GM21619 (cell line): ENCODE results near the gene SLC38A10.

Experiments used
- ATAC-seq: cut with Tn5 transposase; IDR thresholded peaks from one replicate; pipeline ENCODE4 v1.9.1; 2021; ENCODE audit not compliant: unreplicated experiment

Gene SLC38A10

GRCh38 chr17:81331527-81332043 lies 36.5 kb upstream of the SLC38A10 start:
- no peak for ATAC-seq

GRCh38 chr17:81330884-81331245 lies 35.8 kb upstream of the SLC38A10 start:
- ATAC-seq, result no peak

- no peak for ATAC-seq
Measured at GRCh38 chr17:81329927-81330883, 35.1 kb upstream of the SLC38A10 start.

GRCh38 chr17:81328978-81329926 lies 34.1 kb upstream of the SLC38A10 start:
- no peak for ATAC-seq

- ATAC-seq, result no peak
Measured at GRCh38 chr17:81328489-81328888, 33.4 kb upstream of the SLC38A10 start.

DNA sequence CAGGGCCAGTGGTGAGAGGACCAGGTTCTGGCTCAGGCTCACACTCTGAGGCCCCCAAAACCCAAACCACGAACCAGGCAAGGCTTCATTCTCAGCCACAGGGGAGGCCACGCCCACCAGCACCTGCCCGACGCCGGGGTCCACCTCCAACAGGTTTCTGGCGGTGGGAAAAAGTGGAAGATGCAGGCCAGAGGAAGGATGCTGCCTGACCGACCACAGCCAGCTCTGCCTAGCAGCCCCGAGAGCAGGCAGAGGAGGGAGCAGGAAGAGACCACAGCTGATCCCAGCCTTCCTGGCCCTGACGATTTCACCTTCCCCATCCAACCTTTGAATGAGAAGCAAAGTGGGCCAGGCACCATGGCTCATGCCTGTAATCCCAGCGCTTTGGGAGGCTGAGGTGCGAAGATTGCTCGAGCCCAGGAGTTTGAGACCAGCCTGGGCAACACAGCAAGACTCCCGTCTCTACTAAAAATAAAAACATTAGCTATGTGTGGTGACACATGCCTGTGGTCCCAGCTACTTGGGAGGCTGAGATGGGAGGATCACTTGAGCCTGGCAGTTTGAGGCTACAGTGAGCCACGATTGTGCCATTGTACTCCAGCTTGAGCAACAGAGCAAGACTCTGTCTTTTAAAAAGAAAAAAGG lies 30.7 kb upstream of the SLC38A10 start:
- ATAC-seq, result no peak

DNA sequence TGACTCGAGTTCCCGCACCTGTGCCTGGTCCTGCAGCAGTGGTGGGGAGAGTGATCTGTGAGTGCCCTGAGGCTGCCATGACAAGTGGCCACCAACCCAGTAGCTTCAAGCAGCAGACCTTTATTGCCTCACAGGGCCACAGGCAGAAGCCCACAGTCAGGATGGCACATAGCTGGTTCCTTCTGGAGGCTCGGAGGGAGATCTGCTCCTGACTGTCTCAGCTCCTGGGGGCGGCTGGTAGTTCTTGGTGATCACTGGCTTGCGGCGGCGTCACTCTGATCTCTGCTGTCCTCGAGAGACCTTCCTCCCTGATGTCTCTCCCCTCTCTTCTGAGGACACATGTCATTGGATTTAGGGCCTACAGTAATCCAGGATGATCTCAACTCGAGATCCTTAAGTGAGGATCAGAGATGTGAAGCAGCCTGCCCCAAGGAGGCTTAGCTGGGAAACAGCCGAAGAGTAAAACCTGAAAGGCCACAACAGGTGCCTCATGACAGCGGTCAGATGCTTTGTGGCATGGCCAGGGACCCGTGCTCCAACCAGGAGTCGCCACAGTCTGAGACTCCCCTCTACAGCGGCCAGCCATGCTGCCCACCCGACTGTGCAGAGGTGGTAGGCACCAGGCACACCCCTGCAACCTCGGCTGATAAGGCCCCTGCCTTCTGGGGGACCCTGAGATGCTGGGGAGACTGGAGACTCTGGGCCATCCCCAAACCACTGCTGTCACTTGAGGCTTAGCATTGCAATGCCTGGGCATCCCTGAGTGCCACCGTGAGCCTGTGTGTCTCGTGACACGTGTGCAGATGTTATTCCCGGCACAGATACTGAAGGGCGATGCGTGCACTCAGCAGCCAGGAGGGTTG lies 30.0 kb upstream of the SLC38A10 start:
- no peak for ATAC-seq

- ATAC-seq, result no peak
Measured at GRCh38 chr17:81324177-81324850, 29.2 kb upstream of the SLC38A10 start.

DNA sequence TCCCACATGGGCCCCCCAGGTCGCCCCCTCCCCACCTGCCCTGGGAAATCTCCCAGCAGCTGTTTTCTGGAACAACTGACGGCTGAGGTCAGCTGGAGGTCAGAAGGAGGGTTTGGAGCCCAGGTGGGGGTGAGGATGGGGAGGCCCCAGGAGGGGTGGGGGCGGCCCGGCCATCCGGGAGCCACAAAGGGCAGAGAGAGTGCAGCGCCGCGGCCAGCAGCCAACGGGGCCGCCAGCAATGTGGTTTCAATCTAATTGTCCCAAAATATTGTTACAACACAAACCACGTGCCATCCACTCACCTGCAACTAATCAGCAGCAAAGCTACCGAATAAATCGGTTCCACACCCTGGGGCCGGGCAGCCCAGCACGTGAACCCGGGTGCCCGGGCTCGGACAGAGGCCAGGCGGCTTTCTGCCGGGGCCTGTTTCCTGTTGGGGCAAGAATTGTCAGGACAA lies 28.3 kb upstream of the SLC38A10 start:
- no peak for ATAC-seq

GRCh38 chr17:81323083-81323369 lies 27.9 kb upstream of the SLC38A10 start:
- no peak for ATAC-seq

GRCh38 chr17:81322271-81323082 lies 27.4 kb upstream of the SLC38A10 start:
- no peak for ATAC-seq

- ATAC-seq, result no peak
Measured at GRCh38 chr17:81317961-81318605, 23.0 kb upstream of the SLC38A10 start.

DNA sequence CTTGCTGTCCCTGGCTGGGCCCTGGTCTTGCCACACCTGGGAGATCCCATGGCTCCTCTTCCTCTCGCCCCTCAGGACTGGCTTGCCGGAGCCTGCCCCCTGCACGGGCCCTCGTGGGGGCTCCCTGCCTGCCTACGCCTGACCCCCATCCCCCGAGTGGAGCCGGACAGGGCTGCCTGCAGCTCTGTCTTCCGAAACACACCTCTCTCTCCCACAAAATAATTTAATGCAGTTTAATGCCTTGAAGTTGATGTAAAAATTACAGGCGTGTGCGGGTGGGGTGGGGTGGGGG lies 22.4 kb upstream of the SLC38A10 start:
- no peak for ATAC-seq

- ATAC-seq, result no peak
Measured at GRCh38 chr17:81315885-81316391, 20.8 kb upstream of the SLC38A10 start.

- ATAC-seq, result no peak
Measured at GRCh38 chr17:81315129-81315884, 20.2 kb upstream of the SLC38A10 start.

DNA sequence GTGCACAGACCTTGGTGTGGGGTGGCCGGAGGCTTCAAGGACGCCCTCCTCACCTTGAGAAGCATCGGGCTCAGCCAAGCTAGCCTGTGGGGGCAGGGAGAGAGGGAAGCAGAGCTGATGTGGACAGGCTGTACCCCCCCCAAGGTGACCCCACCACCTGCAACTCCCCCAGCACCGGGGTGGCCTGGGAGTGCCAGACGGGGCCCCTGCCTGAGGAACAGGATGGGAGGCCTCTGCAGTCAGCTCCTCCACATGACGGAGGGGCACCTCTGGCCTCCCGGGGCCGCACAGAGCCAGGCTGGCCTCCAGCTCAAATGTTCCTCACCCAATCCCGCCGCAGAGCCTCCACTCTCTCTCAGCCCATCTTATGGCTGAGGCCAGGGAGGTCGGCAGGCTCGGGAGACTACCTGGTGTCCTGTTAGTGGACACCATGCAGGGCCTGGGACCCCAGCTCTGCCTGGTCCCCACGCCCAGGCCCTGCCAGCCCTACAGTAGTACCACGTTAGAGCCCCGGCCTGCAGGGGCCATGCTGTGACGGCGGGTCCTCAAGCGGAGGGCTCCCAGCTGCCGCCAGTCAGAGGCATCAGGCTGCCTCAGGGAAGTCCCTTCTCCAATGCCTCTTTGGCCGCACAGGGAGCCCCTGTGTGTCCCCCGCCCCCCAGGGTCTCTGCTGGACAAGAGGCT lies 19.4 kb upstream of the SLC38A10 start:
- ATAC-seq, result no peak

GRCh38 chr17:81313776-81314397 lies 18.8 kb upstream of the SLC38A10 start:
- ATAC-seq, result no peak
